ENCODE results near the gene ST3GAL6.

The ST3GAL6 gene

DNA sequence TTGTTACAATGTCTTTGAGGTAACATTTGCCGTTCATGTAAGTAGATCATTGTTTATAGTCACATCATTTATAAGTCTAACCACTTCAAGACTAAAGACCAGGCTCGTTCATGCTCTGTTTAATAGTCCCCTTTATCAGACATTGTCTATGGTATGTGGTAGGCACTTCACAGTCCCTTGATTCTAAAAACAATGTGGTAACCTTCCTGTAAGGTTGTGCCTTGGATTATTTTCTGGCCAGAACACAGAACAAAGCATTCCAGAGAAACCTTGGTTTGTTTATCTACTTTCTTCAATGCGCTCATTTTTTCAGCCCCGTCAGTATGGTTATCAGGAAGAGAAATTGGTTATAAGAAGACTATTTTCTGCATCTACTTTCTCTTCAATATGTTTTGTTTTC, 16.3 kb upstream of the ST3GAL6 start:
- no peak for DNase-seq (ENCODE audit: low spot score)
- TF ChIP-seq, protein P1, sequence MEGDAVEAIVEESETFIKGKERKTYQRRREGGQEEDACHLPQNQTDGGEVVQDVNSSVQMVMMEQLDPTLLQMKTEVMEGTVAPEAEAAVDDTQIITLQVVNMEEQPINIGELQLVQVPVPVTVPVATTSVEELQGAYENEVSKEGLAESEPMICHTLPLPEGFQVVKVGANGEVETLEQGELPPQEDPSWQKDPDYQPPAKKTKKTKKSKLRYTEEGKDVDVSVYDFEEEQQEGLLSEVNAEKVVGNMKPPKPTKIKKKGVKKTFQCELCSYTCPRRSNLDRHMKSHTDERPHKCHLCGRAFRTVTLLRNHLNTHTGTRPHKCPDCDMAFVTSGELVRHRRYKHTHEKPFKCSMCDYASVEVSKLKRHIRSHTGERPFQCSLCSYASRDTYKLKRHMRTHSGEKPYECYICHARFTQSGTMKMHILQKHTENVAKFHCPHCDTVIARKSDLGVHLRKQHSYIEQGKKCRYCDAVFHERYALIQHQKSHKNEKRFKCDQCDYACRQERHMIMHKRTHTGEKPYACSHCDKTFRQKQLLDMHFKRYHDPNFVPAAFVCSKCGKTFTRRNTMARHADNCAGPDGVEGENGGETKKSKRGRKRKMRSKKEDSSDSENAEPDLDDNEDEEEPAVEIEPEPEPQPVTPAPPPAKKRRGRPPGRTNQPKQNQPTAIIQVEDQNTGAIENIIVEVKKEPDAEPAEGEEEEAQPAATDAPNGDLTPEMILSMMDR (IDR thresholded peaks at IDR 0.05; ENCODE audit: extremely low read depth, missing control alignments), result no peak

- TF ChIP-seq, protein P1 (IDR thresholded peaks at IDR 0.05; ENCODE audit: extremely low read depth, missing control alignments), result no peak
- no peak for DNase-seq (ENCODE audit: low spot score)
Measured at GRCh38 chr3:98750276-98750919, 12.7 kb upstream of the ST3GAL6 start.

GRCh38 chr3:98754483-98754882, 8.7 kb upstream of the ST3GAL6 start:
- TF ChIP-seq, protein P1 (IDR thresholded peaks at IDR 0.05; ENCODE audit: extremely low read depth, missing control alignments), result no peak
- DNase-seq (ENCODE audit: low spot score), result no peak

GRCh38 chr3:98755601-98756000, 7.5 kb upstream of the ST3GAL6 start:
- DNase-seq (ENCODE audit: low spot score), result no peak
- TF ChIP-seq, protein P1 (IDR thresholded peaks at IDR 0.05; ENCODE audit: extremely low read depth, missing control alignments), result no peak

DNA sequence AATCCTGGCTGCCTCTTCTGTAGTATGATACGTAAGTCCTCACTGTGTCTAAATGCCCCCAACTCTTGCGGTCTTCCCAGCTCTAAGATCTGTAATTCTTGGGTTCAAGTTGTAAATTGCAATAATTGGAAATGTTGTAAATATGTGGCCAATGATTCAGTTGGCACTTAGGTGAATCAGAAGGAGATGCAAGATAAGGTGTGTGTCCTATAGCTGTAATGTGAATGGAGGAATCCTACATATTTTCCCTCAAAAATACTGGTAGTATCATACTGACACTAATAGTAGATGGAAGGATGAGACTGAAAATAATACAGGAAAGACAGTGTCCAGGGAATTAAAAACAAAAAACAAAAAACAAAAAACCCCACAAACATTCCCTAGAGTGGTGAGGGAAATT, 3.5 kb upstream of the ST3GAL6 start:
- no peak for DNase-seq (ENCODE audit: low spot score)
- TF ChIP-seq, protein P1 (IDR thresholded peaks at IDR 0.05; ENCODE audit: extremely low read depth, missing control alignments), result no peak

DNA sequence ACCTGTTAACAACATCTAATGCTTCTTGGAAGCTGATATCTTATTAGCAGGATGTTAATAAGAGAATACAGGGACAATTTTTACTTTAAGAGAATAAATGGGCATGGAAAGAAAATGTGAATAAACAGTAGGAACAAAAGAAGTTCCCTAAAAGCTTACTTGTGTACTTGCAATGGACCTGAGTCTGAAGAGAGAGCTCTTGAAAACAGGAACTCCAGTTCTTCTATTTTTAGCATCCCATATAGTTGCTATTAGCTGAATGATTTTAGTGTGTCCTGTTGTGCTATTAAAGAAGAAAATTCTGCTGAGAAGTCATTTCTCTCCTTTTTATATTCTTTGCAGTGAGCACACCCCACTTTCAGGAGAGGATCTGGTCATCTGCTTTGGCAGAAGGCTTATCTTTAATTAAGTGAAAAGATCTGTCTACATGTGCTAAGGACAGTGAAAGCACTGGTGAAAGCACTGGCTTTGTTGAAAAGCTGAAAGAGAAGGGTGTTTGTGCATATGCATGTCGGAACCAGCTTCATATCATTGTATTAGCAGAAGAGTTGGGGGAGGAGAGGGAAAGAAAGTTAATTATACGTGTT, 1.4 kb upstream of the ST3GAL6 start:
- no peak for DNase-seq (ENCODE audit: low spot score)
- TF ChIP-seq, protein P1 (IDR thresholded peaks at IDR 0.05; ENCODE audit: extremely low read depth, missing control alignments), result no peak

GRCh38 chr3:98763819-98764418, 779 bp downstream of the ST3GAL6 start:
- no peak for DNase-seq (ENCODE audit: low spot score)
- TF ChIP-seq, protein P1 (IDR thresholded peaks at IDR 0.05; ENCODE audit: extremely low read depth, missing control alignments), result no peak

All from GM20000 (cell line).